GM19238 (cell line): ENCODE measurements around the gene SIRPA.

Experiments used
- DNase-seq: peaks from one replicate; pipeline ENCODE4 v3.0.0; 2011; ENCODE audit warnings: low spot score; ENCODE audit not compliant: insufficient read length

The SIRPA gene

DNA sequence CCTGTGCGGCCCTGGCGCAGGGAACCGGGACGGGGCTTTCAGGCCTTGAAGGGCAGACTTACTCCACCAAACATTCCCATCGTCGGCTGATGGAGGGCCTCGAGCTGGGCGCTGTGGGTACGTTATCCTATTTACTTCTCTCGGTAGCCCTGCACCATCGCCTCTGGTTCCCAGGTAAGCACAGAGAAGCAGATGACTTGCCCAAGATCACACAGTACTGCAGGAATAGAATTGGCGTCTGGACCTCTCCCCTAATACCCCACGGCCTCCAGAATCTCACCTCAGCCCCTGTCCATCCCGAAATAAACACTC is 52.3 kb downstream of the SIRPA start:
- no peak for DNase-seq

DNA sequence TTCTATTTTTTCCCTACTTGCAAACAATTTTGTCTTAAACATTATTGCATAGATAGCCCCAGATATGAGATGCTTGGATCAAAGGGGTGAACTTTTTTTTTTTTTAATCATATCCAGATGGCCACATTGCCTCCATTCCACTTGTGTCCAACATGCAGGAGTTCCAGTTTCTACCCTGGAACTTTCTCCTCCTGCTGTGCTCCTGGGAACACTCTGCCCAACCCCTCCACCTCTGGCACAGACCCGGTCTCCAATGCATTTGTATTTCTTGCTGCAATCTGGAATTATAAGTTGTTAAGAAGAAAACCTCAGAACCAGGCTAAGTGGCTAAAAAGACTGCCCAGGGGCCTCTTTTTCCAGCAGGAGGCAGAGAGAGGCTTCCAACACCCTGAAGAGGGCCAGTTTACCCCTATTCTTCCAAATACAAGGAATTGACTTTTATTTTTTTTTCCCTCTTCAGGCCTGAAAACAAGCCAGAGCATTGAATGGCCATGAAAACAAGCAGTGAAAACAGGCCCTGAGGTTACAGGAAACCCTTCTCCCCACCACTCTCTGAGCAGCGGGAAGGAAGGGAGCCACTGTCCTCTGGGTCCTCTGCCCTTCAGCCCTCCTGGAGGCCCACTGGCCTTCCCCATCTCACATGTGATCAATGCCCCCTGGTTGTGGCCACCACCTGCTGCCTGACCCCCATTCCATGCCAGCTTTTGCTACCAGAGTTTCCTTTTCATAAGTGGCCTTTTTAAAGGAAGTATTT is 54.3 kb downstream of the SIRPA start:
- DNase-seq, result no peak

DNA sequence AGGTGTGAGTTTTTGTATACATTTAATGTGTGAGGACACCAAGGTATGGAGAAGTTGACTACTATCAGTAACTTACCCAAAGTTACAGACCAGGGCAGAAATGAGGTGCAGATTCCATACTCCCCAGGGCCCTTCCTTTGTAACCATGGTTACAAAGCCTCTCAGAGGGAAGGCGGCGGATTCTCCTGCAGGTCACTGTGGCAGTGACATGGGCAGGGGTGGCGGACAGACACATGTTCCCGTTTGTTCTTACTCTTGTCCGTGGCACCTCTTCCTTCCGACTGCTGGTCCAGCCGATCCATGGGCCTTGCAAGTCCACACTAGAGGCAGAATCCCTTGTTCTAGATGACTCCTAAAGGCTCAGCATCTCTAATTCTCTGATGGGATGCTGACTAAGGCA is 55.6 kb downstream of the SIRPA start:
- DNase-seq, result no peak

DNA sequence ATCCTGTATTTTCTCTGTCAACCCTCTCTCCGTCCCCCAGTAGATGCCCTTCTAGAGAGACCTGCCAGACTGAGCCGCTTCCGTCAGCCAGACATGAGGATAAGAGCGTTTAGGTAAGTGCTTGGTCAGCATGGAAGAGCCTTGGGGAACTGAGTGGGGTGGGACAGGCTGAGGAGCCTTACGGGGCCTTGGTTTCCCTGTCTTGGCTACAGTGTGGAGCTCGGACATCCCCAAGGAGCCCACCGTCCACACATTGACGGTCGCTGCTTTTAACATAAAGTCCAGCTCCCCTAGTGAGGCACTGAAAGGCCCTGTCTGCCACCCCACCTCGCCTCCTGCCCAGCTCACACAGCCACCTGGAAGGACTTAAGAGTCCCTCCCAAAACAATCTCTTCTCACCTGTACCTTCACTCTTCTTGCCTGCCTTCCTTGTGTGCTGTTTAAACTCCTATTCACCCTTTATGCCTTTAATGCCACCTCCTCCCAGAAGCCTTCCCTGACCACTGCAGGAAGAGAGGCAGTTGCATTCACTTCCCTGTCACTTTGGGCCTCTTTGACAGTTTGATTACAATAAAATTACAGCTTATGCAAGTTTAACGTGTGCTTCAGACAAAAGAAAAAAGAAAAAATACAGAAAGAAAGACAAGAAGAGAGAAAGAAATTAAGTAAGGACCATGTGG is 56.4 kb downstream of the SIRPA start:
- no peak for DNase-seq

DNA sequence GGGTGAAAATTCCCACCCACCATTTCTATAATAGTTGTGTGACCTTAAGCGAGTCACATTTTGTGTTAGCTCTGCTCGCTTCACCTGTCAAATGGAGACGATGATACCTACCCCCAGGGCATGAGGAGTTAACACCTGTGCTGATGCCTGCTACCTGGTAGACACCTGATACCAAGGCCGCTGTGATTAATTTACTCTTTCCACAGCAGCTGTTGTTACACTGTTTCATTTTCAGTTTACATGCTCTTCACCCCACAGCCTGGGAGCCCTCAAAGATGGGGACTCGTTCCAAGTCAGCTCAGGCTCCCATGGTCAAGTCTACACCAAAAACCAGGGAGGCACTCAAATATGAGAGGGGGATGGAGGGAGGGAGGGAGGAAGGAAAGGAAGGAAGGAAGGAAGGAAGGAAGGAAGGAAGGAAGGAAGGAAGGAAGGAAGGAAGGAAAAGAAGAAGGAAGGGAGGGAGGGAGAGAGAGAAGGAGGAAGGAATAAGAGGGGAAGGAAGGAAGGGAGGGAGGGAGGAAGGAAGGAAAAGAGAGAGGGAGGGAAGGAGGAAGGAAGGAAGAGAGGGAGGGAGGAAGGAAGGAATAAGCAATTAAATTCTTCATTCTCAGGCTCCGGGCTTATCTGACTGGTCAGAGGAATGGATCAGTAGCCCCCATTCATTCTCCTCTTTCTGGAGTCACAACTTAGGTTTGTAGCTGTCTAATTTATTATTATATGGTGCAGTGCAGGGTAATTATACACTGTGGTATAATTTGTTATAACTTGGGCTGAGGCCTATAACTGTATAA is 57.7 kb downstream of the SIRPA start:
- peak; percentile 11 for DNase-seq

DNA sequence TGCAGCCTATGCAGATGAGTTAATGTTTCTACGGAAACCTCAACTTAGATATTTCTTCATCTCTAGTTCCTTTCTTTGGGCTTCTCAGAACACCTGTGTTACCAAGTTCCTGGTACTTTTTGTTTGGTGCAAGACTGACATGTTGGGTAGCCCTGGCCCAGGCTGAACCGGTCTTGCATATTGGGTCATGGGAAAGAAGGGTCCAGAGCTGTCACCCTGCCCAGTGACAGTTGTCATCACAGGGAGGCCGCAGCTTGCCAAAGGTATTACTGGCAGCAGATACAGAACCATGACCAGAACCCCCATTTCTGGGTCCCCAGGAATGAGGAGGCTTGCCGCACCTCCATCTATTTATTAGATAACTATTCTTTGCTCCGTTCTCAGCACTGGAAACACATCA is 58.4 kb downstream of the SIRPA start:
- no peak for DNase-seq

DNA sequence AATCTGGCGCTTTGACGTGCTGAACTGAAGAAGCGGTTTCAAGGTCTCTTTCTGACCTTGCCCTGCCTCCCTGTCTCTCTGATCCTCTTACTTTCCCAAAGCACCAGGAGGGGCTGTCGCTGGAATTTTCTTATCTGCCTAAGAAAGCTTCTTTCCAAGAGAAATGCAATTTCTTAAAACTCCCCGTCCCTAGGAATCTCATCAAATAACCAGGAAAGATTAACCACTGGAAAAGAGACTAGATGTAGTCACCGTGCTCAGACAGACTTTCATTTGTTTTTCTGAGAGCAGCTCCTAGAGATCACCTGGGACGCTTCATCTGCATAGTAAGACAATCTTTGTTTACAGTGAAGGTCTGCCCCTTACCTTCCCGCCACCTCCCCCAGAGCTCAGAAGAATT is 60.0 kb downstream of the SIRPA start:
- DNase-seq, result no peak

DNA sequence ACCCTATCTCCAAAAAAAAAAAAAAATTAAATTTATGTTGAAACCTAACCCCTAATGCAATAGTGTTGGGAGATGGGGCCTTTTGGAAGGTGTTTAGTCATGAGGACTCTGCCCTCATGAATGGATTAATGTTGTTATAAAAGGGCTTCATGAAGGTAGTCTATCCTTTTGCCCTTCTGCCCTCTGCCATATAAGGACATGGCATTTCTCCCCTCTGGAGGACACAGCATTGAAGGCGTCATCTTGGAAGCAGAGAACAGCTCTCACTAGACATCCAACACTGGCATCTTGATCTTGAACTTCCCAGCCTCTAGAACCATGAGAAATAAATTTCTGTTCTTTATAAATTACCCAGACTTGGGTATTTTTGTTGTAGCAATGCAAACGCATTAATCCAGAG is 63.2 kb downstream of the SIRPA start:
- no peak for DNase-seq

DNA sequence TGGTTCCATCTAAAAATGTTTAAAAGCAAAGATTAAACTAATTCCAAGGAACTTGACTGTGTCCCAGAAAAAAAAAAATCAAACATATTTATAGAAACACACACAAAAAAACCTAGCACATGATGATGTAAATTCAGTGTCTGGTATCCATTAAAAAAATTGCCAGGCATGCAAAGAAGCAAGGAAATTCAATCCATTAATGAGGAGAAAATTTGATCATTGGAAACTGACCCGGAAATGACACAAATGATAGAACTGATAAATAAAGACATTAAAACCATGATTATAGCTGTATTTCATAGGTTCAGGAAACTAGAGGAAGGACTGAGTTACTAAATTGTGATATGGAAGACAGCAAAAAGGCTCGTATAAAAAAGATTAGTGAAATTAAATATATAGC is 63.9 kb downstream of the SIRPA start:
- DNase-seq, result no peak

DNA sequence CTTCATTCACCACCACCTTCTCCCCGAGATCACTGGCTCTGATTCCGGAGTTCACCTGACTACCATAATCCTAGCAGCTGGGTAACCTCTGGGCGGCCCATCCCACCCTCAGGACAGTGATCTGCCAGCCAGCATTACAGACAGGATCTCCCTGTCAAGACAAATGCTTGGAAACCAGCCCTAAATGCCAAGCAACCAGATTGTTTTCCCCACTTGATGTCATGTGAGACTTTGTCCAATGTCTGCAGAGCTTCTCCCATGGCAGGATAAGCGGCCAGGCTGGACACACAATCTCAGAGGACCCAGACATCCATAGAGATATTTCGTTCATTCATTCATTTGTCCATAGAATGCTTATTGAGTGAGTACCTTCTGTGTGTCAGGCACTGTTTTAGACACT is 66.2 kb downstream of the SIRPA start:
- DNase-seq, result no peak

DNA sequence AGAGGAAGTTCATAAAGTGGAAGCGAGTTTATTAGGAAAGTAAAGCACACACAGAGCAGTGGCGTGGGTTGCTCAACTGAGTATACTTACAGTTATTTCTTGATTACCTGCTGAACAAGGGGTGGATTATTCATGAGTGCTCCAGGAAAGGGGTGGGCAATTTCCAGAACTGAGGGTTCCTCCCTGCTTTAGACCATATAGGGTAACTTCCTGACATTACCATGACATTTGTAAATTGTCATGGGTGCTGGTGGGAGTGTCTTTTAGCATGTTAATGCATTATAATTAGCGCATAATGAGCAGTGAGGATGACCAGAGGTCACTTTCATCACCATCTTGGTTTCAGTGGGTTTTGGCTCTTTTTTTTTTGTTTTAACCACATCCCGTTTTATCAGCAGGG is 68.9 kb downstream of the SIRPA start:
- no peak for DNase-seq

DNA sequence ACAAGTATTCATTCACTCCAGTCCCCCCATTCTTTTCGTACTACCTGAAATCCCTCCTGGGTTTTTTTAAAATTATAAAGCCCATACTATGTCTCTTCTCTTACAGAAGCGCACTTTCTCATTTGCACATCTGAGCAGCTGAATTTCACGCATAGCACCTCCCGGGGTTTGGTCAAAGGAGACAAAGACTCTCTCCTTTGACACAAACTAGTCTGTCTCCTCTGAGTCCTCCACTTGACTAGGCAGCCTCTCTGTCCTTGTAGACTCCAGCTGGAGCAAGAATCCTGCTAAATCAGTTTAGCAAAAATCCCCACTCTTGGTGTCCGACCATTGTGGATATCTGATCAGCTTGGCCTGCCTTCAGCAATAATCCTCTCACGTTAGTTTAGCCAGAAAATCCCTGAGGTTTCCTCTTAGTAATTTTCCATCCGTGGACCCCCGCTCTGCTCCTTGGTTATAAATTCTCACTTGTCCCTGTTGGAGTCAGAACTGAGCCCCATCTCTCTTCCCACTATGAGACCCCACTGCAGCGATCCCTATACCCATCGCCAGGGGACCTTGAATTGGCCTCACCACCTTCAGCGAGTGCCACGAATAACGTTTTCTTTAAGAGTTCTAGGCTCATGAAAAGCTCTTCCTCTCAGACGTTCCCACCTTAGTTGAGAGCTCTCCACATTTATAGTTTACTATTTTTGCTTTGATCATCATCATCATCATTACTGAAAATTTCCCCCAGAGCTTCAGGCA is 69.6 kb downstream of the SIRPA start:
- DNase-seq, result no peak

DNA sequence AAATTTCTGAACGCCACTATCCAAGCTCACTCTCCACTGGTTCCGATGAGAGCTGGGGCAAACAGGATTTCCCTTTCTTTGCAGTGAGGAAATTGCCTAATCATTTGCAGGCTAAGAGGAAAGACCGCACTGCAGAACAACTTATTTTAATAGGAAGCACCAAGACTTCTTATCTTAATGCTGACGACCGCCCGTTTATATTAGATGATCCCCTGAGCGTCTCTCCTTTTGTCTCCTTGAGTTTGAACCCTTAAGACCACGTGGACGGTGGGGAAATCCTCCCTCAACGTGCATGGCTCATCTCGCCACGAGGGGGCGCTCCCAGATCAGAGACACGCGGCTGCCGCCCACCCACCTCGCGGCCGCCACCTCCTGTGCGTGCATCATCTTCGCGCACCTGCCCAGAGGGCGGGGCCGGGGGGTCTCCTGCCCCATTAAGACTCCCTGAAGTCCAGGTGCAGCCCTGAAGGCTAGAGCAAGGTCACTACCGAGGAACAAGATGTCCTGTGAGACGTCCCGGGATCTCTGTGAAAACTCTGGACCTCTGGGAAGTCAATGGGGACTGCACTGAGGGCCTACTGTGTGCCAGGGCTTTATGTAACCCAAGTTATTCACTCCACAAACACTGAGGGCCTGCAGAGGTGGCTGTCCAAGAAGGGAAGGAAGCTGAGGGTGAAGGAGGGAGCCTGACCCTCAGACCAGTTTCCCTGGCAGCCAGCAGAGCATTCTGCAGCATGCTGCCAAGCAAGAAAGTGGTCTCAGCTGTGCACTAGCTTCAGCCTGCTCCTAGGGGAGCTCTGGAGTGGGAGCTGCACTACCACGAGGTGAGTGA is 70.5 kb downstream of the SIRPA start:
- DNase-seq, result peak; percentile 57

DNA sequence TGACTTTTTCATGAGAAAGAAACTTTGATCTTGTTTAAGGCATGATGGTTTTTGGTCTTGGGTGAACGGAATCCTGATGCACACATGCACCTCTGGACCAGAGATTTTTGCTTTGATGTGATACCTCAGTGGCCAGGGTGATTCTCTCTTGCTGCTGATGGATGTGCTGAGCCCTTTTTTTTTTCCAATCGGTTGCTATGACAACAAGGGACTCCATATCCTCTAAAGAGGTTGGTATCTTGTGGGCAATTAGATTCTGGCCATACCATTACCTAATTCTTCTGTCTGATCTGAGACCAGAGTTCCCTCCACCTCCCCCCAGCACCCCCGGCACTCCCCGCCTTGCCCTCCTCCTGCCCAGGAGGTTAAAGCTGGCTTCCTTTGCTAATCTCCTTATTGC is 73.8 kb downstream of the SIRPA start:
- DNase-seq, result no peak

DNA sequence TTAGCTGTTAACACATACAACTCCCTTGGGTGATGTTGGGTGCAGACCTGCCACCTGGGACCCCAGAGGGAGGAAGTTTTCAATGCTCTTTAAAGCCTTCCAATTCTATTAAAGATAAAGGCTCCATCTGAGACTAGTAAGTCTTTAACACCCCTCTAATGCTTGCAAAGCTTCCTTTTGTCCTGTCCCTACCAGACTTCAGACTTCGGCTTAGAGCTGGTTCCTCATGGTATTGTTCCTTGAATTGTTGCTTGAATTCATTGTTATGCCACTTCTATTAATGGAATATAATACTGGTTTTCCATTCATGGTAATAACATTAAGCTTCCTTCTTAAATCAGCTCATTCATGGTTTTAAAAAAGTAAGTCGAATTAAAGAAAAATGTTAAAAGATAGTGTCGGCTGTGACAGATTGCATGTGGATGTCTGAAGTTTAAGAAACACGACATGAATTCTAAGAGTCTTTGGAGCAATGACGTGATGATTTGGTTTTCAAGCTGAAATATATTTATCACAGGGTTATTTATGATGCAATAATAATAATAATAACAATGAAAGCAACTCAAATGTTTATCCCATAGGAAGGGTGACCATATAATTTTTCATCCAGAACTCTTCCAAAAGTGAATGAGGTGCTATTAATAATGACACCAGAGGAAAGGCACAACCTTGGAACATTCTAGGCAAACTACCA is 76.8 kb downstream of the SIRPA start:
- DNase-seq, result no peak

DNA sequence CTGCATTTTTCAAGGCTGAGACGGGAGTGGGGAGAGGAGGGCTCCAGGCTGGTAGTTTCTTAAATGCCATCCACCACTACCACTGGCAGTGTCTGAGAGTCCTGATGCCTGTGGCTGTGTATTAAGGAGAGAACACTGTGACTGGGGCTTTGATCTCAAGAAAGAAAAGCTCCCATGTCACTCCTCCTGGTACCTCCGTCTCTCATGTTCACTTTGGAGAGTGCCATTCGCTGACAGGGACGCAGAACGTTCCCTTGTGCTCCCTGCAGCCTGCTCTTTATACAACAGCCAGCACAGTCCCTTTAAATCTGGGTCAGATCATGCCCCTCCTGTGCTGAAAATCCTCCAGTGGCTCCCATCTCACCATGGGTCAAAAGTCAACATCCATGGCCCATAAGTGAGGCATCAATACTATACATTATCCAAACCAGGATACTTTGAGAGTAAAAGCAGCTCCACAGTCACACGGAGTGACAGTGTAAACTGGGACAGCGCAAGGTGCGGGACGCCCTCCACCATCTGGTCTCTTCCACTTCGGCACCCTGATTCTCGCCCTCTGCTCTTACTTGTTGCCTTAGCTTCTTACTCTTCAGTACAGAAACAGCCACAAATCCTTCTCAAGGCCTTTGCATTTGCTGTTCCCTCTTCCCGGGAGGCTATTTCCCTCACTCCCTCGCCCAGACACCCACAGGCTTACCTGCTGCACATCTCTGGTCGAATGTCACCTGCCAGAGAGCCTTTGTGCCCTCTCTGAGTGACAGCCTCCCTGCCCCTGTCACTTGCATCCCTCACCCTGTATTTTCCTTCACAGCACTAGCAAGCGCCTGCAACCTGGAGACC is 78.6 kb downstream of the SIRPA start:
- no peak for DNase-seq

DNA sequence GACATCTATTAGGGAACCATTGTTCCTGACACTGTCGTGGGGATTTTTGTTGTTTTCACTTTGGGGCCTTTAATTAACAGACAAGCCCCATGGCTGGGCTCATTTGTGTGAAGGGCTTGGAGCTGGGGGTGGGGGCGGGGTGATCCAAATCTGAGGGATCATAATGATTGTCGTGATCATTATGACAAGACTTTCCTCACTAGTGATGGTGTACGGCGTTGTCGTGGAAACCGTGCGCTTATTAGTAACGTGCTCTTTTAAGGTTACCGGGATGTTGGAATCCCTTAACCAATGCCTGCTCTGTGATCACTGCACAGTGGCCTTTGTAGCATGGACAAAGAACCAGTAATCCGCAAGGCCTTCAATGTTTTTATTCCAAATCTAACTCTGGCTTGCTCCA is 80.1 kb downstream of the SIRPA start:
- DNase-seq, result no peak

DNA sequence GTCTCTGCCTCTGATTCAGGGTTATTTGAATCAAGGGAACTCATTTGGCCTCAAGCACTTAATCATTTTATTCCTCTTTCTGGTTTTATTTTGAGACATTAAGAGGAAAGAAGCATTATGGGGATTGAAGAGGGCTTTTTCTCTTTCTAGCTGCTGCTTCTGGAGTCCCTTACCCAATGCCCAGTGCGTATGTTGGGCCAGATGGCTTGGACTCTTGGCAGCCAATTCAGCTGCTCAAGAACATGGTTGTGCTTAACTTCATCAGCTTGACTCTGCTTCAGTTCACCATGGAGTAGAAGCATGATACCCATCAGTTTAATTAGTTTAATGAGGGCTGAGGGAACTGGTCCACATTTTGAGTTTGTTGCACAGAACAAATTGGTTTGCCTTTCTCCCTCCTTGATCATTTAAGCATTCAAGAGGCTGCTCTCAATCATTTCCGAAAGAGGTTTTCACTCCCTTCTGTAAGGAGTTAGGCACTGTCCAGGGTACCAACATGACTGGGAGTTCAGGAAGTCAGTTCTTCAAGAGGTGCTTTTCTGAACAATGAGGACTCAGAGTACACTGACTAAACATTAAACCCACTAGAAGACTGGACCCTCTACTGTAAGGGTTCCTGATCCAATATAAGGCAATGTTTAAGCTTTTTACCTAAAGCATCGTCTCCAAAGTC is 84.0 kb downstream of the SIRPA start:
- no peak for DNase-seq

DNA sequence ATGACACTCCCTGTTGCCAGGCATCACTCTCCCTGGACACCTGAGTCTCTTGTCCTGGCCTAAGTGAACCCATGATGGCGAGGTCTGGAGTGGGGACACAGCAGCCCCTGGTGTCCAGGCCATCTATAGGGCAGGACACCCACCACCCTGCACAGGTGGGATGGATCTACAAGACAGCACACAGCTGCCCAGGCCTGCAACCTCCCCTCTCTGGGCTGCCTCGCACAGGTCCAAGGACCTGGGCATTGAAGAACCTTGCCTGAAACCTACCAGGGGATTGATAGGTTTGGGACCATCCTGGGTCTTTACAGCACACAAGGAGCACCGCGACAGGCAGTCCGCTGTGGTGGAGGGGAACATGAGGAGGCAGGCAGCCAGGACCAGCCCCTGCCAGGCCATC is 87.5 kb downstream of the SIRPA start:
- no peak for DNase-seq
